ENCODE measurements around the gene DHX8.

GRCh38 chr17:43549496-43549895 lies 65.7 kb downstream of the DHX8 start:
- no peak for TF ChIP-seq CTCF (IDR thresholded peaks at IDR 0.05)
- no peak for TF ChIP-seq POLR2A (IDR thresholded peaks at IDR 0.05)
